HFF-Myc (cell line): ENCODE results near the gene TMEM196.

ENCODE experiments used
- DNase-seq: peaks from one replicate; pipeline ENCODE4 v3.0.0-alpha.2; 2011; ENCODE audit warnings: low read depth; ENCODE audit errors: extremely low read depth
- H3K4me3 ChIP-seq: replicated peaks from 2 replicates; pipeline ENCODE4 v1.5.1; 2011; ENCODE audit warnings: low read depth, mild to moderate bottlenecking, control low read depth, low read length
- TF ChIP-seq, protein P1 (sequence below): IDR thresholded peaks from 2 replicates; pipeline ENCODE4 v1.5.1; 2012; ENCODE audit warnings: mild to moderate bottlenecking, low read depth, low read length, control low read depth; ENCODE audit errors: missing control alignments

TMEM196 gene

DNA sequence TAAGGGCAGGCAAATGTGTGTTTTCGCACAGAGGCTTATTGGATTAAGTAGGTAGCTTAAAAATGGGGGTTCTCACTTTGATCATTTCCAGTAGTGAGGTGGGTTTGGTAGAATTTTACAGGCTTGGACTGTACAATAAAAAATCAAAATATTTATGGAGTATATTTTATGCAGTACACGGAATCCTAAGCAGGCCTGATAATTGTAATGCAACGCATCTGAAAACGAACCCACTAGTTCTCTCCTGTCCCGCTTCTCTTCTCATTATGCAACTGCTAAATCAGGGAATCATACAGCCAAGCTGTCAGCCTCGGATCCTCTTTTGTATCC lies 64.2 kb downstream of the TMEM196 start:
- DNase-seq, result no peak
- TF ChIP-seq, protein P1, sequence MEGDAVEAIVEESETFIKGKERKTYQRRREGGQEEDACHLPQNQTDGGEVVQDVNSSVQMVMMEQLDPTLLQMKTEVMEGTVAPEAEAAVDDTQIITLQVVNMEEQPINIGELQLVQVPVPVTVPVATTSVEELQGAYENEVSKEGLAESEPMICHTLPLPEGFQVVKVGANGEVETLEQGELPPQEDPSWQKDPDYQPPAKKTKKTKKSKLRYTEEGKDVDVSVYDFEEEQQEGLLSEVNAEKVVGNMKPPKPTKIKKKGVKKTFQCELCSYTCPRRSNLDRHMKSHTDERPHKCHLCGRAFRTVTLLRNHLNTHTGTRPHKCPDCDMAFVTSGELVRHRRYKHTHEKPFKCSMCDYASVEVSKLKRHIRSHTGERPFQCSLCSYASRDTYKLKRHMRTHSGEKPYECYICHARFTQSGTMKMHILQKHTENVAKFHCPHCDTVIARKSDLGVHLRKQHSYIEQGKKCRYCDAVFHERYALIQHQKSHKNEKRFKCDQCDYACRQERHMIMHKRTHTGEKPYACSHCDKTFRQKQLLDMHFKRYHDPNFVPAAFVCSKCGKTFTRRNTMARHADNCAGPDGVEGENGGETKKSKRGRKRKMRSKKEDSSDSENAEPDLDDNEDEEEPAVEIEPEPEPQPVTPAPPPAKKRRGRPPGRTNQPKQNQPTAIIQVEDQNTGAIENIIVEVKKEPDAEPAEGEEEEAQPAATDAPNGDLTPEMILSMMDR, result no peak
- peak overlapping the region; percentile 85 for H3K4me3 ChIP-seq

DNA sequence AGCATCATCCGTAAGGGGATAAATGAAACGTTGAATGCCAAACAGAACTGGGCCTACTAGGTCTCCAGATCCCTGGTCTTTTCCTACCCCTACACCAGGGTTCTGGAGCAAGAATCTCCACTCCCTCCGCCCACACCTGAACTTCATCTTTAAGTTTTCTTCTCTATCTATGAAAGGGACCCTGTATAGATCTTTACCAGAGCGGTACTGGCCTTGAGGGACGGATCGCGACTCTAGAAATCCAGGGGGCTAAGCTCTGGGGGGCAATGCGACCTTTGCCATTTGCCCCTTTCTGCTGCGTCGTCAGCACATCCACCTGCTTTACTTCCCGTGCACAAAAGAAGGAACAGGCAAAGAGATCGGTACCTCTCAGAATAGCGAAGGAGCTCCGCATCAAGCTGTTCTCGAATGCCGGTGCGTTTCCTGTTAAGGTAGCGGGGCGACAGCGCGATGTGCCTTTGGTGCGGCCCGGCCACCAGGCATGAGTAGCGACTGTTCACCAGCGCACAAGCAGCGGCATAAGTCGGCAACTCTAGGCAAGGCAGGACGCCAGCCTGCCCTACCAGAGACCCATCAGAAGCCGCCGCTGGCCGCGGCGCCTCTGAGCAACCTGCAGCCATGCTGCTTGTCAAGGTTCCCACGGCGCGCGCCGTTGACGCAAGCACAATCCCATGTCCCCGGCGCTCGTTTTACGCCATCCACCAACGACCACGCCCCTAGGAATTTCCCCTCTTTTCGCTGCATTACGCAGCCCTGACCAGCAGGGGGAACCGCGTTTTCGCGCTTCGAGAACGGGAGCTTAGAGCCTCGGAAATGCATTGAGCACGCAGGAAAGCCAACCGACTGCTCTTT lies 64.8 kb downstream of the TMEM196 start, which contains the start of gene POLR1F:
Gene POLR1F, minus strand, starts transcription at position 641 of the 852 bp plus-strand sequence. Its CDS starts 21 bp downstream, at position 620.
- DNase-seq, result peak; percentile 89
- H3K4me3 ChIP-seq, result peak within 1 kb of the TSS; percentile 85
- TF ChIP-seq, protein P1, result peak; percentile 91

DNA sequence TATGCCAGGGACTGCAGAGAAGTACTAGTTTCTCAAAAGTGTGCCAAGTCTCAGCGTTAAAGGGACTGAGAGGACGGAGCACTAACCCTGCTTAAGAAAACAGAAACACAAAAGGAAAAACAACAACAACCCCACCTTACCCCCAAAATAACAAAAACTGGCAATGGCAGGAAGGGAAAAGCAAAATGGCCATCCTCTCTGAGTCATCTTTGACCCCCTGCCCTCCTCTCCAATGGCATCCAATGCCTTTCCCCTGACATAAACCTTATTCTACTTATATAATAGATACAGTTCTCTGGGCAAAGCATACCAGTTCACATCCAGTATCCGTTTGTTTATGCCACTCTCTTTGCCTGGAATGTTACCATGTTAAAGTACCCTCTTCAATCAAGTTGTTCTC lies 66.2 kb downstream of the TMEM196 start:
- TF ChIP-seq, protein P1, result no peak
- peak overlapping the region; percentile 85 for H3K4me3 ChIP-seq

GRCh38 chr7:19705663-19706062 lies 67.8 kb downstream of the TMEM196 start:
- TF ChIP-seq, protein P1, result no peak
- DNase-seq, result no peak
- H3K4me3 ChIP-seq, result no peak overlapping the region

More for the DNA sequence above, 66.2 kb downstream of the TMEM196 start:
- no peak for DNase-seq

DNA sequence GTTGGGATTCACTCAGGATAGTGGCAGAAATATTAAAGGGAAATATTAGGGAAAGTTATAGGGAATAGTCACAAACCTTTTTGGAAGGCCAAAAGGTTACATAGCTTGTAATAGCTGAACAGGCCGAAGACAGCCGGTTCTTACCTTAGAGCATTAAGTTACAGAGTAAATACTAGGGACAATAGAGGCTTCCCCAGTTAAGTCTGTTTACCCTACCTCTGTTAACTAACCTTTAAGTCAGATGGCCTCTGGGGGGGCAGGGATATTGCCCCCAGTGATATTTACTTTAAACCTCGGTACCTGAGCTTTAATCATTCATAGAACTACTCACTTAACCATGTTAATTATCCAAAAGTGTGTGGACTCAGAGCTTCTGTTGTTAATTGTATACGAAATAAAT lies 71.9 kb downstream of the TMEM196 start:
- TF ChIP-seq, protein P1, result no peak
- no peak for DNase-seq
- H3K4me3 ChIP-seq, result no peak overlapping the region

- TF ChIP-seq, protein P1, result no peak
- no peak for DNase-seq
- no peak overlapping the region for H3K4me3 ChIP-seq
These were observed 72.5 kb downstream of the TMEM196 start for GRCh38 chr7:19700936-19701335.
